ENCODE results near the gene STX7.

Gene STX7

DNA sequence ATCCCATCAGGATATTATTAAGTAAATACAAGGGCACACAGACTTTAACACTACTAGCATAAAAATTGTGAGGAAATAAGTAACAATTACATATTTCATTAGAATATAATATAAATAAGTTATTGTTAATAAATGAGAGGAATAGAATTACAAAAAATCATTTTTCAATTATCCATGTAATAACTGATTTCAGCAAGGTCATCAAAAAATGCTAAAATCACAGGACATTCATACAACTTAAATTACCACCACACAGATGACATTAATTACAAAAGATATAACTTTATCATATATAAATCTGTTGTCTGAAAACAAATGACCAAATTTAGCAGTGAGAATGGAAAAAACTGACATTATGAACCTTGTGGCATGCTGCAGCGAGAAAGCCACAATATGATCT, 37.0 kb downstream of the STX7 start:
- TF ChIP-seq, protein P1, sequence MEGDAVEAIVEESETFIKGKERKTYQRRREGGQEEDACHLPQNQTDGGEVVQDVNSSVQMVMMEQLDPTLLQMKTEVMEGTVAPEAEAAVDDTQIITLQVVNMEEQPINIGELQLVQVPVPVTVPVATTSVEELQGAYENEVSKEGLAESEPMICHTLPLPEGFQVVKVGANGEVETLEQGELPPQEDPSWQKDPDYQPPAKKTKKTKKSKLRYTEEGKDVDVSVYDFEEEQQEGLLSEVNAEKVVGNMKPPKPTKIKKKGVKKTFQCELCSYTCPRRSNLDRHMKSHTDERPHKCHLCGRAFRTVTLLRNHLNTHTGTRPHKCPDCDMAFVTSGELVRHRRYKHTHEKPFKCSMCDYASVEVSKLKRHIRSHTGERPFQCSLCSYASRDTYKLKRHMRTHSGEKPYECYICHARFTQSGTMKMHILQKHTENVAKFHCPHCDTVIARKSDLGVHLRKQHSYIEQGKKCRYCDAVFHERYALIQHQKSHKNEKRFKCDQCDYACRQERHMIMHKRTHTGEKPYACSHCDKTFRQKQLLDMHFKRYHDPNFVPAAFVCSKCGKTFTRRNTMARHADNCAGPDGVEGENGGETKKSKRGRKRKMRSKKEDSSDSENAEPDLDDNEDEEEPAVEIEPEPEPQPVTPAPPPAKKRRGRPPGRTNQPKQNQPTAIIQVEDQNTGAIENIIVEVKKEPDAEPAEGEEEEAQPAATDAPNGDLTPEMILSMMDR (IDR thresholded peaks at IDR 0.05; ENCODE audit: low read depth, low read length, missing control alignments) = no peak
- DNase-seq = no peak
- Histone ChIP-seq H3K27me3 (replicated peaks) (no peaks in the 10 kb centered on the region), H3K36me3 (replicated peaks) (peaks cover 6% of the 10 kb centered on the region), H3K4me3 (ENCODE audit: low read depth, low read length) (no peak overlapping the region), H3K27ac (no peak overlapping the region)
- in situ Hi-C loops (cut with HindIII; ENCODE audit: low pct_ligation_motif_present, low sequenced_read_pairs) = loop anchor here (25.0 kb wide), 1 partner anchor 189 kb away; no protein-coding TSS in a partner anchor

DNA sequence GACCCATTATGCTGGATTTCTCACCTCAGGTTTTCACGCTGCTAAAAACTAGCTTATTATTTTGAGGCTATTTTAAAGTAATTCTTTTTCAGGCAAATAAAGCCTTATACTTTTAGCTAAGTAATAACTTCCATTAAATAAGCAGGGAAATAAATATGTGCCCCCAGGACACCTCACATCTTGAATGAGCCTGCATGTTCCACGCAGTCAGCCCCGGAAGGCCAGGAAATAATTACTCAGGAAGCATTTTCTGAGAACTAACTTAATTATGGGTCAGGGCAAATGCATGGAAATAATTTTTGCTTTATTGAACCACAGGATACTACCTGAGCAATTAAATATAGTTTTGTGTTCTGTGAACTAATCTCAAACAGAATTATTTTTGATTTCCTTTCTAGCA, 41.1 kb downstream of the STX7 start:
- in situ Hi-C loops (cut with HindIII; ENCODE audit: low pct_ligation_motif_present, low sequenced_read_pairs) = no loop called here
- Histone ChIP-seq H3K27ac (no peak overlapping the region), H3K36me3 (replicated peaks) (peaks cover 17% of the 10 kb centered on the region), H3K27me3 (replicated peaks) (no peaks in the 10 kb centered on the region), H3K4me3 (ENCODE audit: low read depth, low read length) (no peak overlapping the region)
- TF ChIP-seq, protein P1 (IDR thresholded peaks at IDR 0.05; ENCODE audit: low read depth, low read length, missing control alignments) = no peak
- no peak for DNase-seq

DNA sequence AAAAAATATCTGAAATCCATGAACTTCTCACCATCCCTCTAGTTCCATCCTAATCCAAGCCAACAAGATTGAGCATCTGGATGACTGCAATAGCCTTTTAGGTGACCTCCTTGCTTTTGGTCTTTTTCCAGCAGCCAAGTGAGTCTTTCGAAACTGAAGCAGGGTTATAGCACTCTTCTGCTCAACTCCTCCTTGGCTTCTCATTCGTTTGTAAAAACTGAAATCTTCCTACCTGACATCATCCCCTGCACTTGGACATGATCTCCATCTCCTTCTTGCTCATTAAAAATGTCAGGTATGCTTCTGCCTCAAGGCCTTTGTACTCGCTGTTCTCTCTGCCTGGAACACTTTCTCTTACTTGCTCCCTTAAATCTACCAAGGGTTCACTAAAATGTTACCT, 46.0 kb downstream of the STX7 start:
- Histone ChIP-seq H3K27ac (no peak overlapping the region), H3K27me3 (replicated peaks) (no peaks in the 10 kb centered on the region), H3K36me3 (replicated peaks) (peaks cover 36% of the 10 kb centered on the region), H3K4me3 (ENCODE audit: low read depth, low read length) (no peak overlapping the region)
- no peak for DNase-seq
- TF ChIP-seq, protein P1 (IDR thresholded peaks at IDR 0.05; ENCODE audit: low read depth, low read length, missing control alignments) = no peak
- in situ Hi-C loops (cut with HindIII; ENCODE audit: low pct_ligation_motif_present, low sequenced_read_pairs) = no loop called here

DNA sequence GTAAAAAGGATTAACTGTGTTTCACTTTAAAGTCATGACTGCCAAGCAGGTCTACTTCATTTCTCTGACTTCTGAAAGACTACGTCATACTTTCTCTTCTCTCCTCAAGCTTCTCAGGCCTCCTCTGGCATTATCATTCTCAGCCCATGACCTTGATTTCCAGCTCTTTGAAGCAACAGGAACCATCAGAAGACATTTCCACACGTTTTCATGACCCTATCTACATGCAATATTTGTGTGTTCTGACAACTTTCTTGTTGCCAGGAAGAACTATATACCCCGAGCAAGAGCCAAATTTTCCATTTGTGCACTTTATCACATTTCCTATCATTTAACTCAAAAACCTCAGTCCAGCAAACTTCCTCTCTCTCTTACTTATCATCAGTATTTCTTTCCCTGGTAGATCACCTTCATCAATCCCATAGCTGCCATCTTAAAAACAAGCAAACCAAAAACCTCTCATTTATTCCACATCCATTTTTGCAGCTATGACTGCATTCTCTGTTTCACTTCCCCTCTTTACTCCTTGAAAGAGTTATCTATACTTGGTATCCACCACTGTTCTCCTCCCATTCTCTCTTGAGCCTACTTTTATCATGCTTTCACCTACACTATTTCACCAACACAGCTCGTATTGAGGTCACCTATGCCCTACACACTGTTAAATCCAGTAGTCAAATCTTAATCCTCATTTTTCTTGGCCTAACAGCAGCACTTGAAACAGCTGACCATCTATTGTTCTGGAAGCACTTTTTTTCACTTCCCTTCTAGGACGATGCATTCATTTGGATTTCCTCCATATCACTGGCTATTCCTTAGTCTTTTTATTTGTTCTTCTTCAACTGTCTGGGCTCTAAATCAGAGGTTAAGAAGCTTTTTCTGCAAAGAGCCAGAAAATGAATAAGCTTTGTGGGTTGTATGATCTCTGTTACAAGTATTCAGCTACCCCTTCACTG, 47.1 kb downstream of the STX7 start:
- TF ChIP-seq, protein P1 (IDR thresholded peaks at IDR 0.05; ENCODE audit: low read depth, low read length, missing control alignments) = no peak
- Histone ChIP-seq H3K36me3 (replicated peaks) (peaks cover 32% of the 10 kb centered on the region), H3K27ac (no peak overlapping the region), H3K4me3 (ENCODE audit: low read depth, low read length) (no peak overlapping the region), H3K27me3 (replicated peaks) (no peaks in the 10 kb centered on the region)
- in situ Hi-C loops (cut with HindIII; ENCODE audit: low pct_ligation_motif_present, low sequenced_read_pairs) = no loop called here
- DNase-seq = no peak

DNA sequence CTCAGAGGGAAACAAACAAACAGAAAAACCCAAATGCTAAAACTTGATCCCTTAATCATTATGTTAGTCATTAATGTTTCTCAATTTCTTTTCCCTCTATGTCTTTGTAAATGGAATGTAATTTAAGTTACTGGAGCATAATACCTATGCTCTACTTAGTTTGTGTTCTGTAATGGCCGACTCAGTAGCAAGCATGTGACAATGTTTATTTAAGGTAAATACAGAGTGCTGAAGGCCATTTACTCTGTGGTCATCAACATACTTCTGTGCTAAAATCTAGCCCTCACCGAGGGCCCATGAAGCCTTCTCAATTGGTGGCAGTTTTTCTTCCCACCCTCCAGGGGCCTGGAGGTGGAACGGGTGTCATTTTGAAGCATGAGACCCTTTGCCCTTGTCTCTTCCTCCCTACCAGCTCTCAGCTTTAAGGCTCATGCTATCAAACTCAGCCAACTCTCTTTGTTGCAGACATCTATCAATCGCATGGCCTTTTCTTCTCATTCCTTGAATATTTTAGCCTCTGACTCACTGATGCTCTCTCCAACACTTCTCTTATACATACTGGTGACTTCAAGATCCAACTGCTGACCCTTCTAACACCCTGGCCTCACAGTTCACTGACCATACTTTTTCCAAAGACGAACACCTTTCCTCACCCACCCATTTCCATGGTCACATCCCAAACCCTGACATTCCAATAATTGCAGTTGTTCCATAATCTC, 48.2 kb downstream of the STX7 start:
- peak; percentile 40 for DNase-seq
- TF ChIP-seq, protein P1 (IDR thresholded peaks at IDR 0.05; ENCODE audit: low read depth, low read length, missing control alignments) = no peak
- in situ Hi-C loops (cut with HindIII; ENCODE audit: low pct_ligation_motif_present, low sequenced_read_pairs) = no loop called here
- no peaks in the 10 kb centered on the region for H3K27me3 ChIP-seq (replicated peaks)
- no peak overlapping the region for H3K4me3 ChIP-seq (ENCODE audit: low read depth, low read length)
- peaks cover 30% of the 10 kb centered on the region for H3K36me3 ChIP-seq (replicated peaks)
- no peak overlapping the region for H3K27ac ChIP-seq

Measured in brain microvascular endothelial cell (primary cell).